Eye (tissue), 1 donor: Measurements from ENCODE around the gene SVIP.

Experiments
- DNase-seq: peaks from one replicate; pipeline ENCODE4 v3.0.0-alpha.2; 2015

The SVIP gene

GRCh38 chr11:22829231-22830081, at the start of gene SVIP:
Gene SVIP, minus strand, starts transcription at chr11:22829801. Its CDS starts 53 bp downstream, at chr11:22829748.
- peak; percentile 96 for DNase-seq

GRCh38 chr11:22878604-22879003, 49.0 kb upstream of the SVIP start:
- DNase-seq: no peak

- no peak for DNase-seq
Observed at GRCh38 chr11:22878039-22878438, 48.4 kb upstream of the SVIP start.

GRCh38 chr11:22875869-22876473, 46.4 kb upstream of the SVIP start:
- DNase-seq: peak; percentile 95

GRCh38 chr11:22869325-22869724, 39.7 kb upstream of the SVIP start:
- no peak for DNase-seq

- no peak for DNase-seq
Observed at GRCh38 chr11:22860241-22860640, 30.6 kb upstream of the SVIP start, which contains the start of gene CCDC179. Gene CCDC179, minus strand, starts transcription at chr11:22860474. Its CDS starts 53 bp downstream, at chr11:22860421.

- no peak for DNase-seq
Observed at GRCh38 chr11:22859756-22860155, 30.2 kb upstream of the SVIP start.

GRCh38 chr11:22851477-22851876, 21.9 kb upstream of the SVIP start:
- DNase-seq: no peak

GRCh38 chr11:22846726-22847125, 17.1 kb upstream of the SVIP start:
- no peak for DNase-seq

- DNase-seq: no peak
Observed at GRCh38 chr11:22832315-22833015, 2.9 kb upstream of the SVIP start.

- no peak for DNase-seq
Observed at GRCh38 chr11:22830082-22830414, 447 bp upstream of the SVIP start.

- peak; percentile 22 for DNase-seq
Observed at GRCh38 chr11:22828373-22828772, 1.2 kb downstream of the SVIP start.

GRCh38 chr11:22822203-22822602, 7.4 kb downstream of the SVIP start:
- DNase-seq: no peak

- no peak for DNase-seq
Observed at GRCh38 chr11:22809893-22810292, 19.7 kb downstream of the SVIP start.

- DNase-seq: peak; percentile 26
Observed at GRCh38 chr11:22808571-22809197, 20.9 kb downstream of the SVIP start.

- no peak for DNase-seq
Observed at GRCh38 chr11:22807855-22808570, 21.6 kb downstream of the SVIP start.

- no peak for DNase-seq
Observed at GRCh38 chr11:22807391-22807790, 22.2 kb downstream of the SVIP start.

GRCh38 chr11:22802861-22803260, 26.7 kb downstream of the SVIP start:
- no peak for DNase-seq

GRCh38 chr11:22800482-22800881, 29.1 kb downstream of the SVIP start:
- no peak for DNase-seq

- peak; percentile 52 for DNase-seq
Observed at GRCh38 chr11:22798901-22799300, 30.7 kb downstream of the SVIP start.

GRCh38 chr11:22797047-22797446, 32.6 kb downstream of the SVIP start:
- no peak for DNase-seq

GRCh38 chr11:22795914-22796313, 33.7 kb downstream of the SVIP start:
- no peak for DNase-seq

GRCh38 chr11:22792497-22792896, 37.1 kb downstream of the SVIP start:
- DNase-seq: peak; percentile 49
